ENCODE results near the gene BTBD2. TPM values are rescaled to one million over a fixed set of nuclear protein-coding genes. Genes with fewer than 3 reads are reported as not detected.

The BTBD2 gene
- total and polyA plus RNA-seq, 2 donors (not counting 1 experiment from before 2014, with no cell fraction given), result 75.2 to 85.6 TPM

GRCh38 chr19:1974381-1975161 is 40.9 kb downstream of the BTBD2 start:
- H3K4me1 ChIP-seq (ENCODE audit: control insufficient read depth in 2 of 2, insufficient read depth in 2 of 2, low read length in 2 of 2), result peaks cover 0 to 6% of the 10 kb centered on the region in 2 donors
- Mint-ChIP-seq H3K27ac (no peak overlapping the region), H3K4me3 (no peak overlapping the region), H3K9me3 (ENCODE audit: insufficient read depth) (no peaks in the 10 kb centered on the region), H3K27me3 (no peaks in the 10 kb centered on the region), H3K4me1 (peaks cover 4% of the 10 kb centered on the region)
- H3K9ac ChIP-seq (ENCODE audit: low read length), result no peak overlapping the region
- no peak overlapping the region for H3K27ac ChIP-seq (ENCODE audit: low read length in 2 of 2)
- peaks cover 84% of the 10 kb centered on the region for H3K79me2 ChIP-seq (ENCODE audit: control insufficient read depth, insufficient read depth, low read length)
- no peak overlapping the region for H2AFZ ChIP-seq (ENCODE audit: insufficient read depth, low read depth, low read length, poor library complexity, severe bottlenecking)
- H3K4me2 ChIP-seq (replicated peaks; ENCODE audit: low read depth, low read length, poor library complexity, severe bottlenecking), result no peak overlapping the region
- H4K20me1 ChIP-seq (ENCODE audit: control insufficient read depth, insufficient read depth, low read length, poor library complexity, severe bottlenecking), result peaks cover 78% of the 10 kb centered on the region
- peaks cover 2 to 48% of the 10 kb centered on the region in 2 experiments for H3K36me3 ChIP-seq (replicated peaks in 1 of 2; ENCODE audit: control extremely low read depth in 1 of 2, control insufficient read depth in 1 of 2, extremely low read depth in 1 of 2, insufficient read depth in 2 of 2, low read length in 1 of 2)
- H3K4me3 ChIP-seq (ENCODE audit: control extremely low read depth in 1 of 5, extremely low read depth in 1 of 5, insufficient read depth in 1 of 5, low read depth in 2 of 5, low read length in 4 of 5), result no peak overlapping the region
- H3K9me3 ChIP-seq (ENCODE audit: control extremely low read depth in 1 of 3, control insufficient read depth in 2 of 3, insufficient read depth in 1 of 3, low read length in 2 of 3), result no peaks in the 10 kb centered on the region
- no peaks in the 10 kb centered on the region for H3K27me3 ChIP-seq (replicated peaks in 1 of 4; ENCODE audit: control extremely low read depth in 1 of 4, control insufficient read depth in 3 of 4, insufficient read depth in 4 of 4, low read length in 3 of 4)
- ChIA-PET POLR2A (no interaction called here), CTCF (no interaction called here)
- DNase-seq (no peak), ATAC-seq (ENCODE audit: low read depth) (peak; percentile 31)
- WGBS (ENCODE audit: insufficient coverage), result 92% methylated on average over 18 of the region's 28 CpGs
- no peak for TF ChIP-seq CTCF (IDR thresholded peaks at IDR 0.05)
- TF ChIP-seq EZH2 (IDR thresholded peaks at IDR 0.05; ENCODE audit: borderline replicate concordance, insufficient read depth, low read depth, low read length, poor library complexity, severe bottlenecking), result no peak
- intact Hi-C loops (cut with micrococcal nuclease), result no loop called here

GRCh38 chr19:1970806-1971502 is 44.6 kb downstream of the BTBD2 start:
- peaks cover 89% of the 10 kb centered on the region for H3K79me2 ChIP-seq (ENCODE audit: control insufficient read depth, insufficient read depth, low read length)
- no peak for ATAC-seq (ENCODE audit: low read depth)
- no peak for DNase-seq
- H3K9me3 ChIP-seq (ENCODE audit: control extremely low read depth in 1 of 3, control insufficient read depth in 2 of 3, insufficient read depth in 1 of 3, low read length in 2 of 3), result no peaks in the 10 kb centered on the region
- no peaks in the 10 kb centered on the region for H3K9me3 Mint-ChIP-seq (ENCODE audit: insufficient read depth)
- no peaks in the 10 kb centered on the region for H3K27me3 ChIP-seq (replicated peaks in 1 of 4; ENCODE audit: control extremely low read depth in 1 of 4, control insufficient read depth in 3 of 4, insufficient read depth in 4 of 4, low read length in 3 of 4)
- no peak overlapping the region for H3K27ac ChIP-seq (ENCODE audit: low read length in 2 of 2)
- no peak overlapping the region for H3K4me3 Mint-ChIP-seq
- peaks cover 0 to 13% of the 10 kb centered on the region in 2 donors for H3K4me1 ChIP-seq (ENCODE audit: control insufficient read depth in 2 of 2, insufficient read depth in 2 of 2, low read length in 2 of 2)
- H2AFZ ChIP-seq (ENCODE audit: insufficient read depth, low read depth, low read length, poor library complexity, severe bottlenecking), result no peak overlapping the region
- 98% methylated on average over 26 of the region's 27 CpGs for WGBS (ENCODE audit: insufficient coverage)
- H3K9ac ChIP-seq (ENCODE audit: low read length), result no peak overlapping the region
- ChIA-PET POLR2A (no interaction called here), CTCF (interaction anchor here (0.6 kb wide), 1 partner anchor 544 kb away, joined by 3 read pairs; no protein-coding TSS in a partner anchor)
- H3K4me1 Mint-ChIP-seq, result peaks cover 13% of the 10 kb centered on the region
- H3K4me3 ChIP-seq (ENCODE audit: control extremely low read depth in 1 of 5, extremely low read depth in 1 of 5, insufficient read depth in 1 of 5, low read depth in 2 of 5, low read length in 4 of 5), result no peak overlapping the region
- H3K27me3 Mint-ChIP-seq, result no peaks in the 10 kb centered on the region
- H4K20me1 ChIP-seq (ENCODE audit: control insufficient read depth, insufficient read depth, low read length, poor library complexity, severe bottlenecking), result peaks cover 83% of the 10 kb centered on the region
- TF ChIP-seq EZH2 (IDR thresholded peaks at IDR 0.05; ENCODE audit: borderline replicate concordance, insufficient read depth, low read depth, low read length, poor library complexity, severe bottlenecking) (no peak), CTCF (IDR thresholded peaks at IDR 0.05) (no peak)
- no peak overlapping the region for H3K4me2 ChIP-seq (replicated peaks; ENCODE audit: low read depth, low read length, poor library complexity, severe bottlenecking)
- no peak overlapping the region for H3K27ac Mint-ChIP-seq
- peaks cover 2 to 49% of the 10 kb centered on the region in 2 experiments for H3K36me3 ChIP-seq (replicated peaks in 1 of 2; ENCODE audit: control extremely low read depth in 1 of 2, control insufficient read depth in 1 of 2, extremely low read depth in 1 of 2, insufficient read depth in 2 of 2, low read length in 1 of 2)
- intact Hi-C loops (cut with micrococcal nuclease), result no loop called here

Measured in B cell (primary cell).